Inferior parietal cortex (tissue), 1 donor: Measurements from ENCODE around the gene GCNA.
"Not testable (repeated sequence)": the region's sequence is repeated elsewhere in the genome, so short reads cannot be mapped to it uniquely, and the experiment has no call there.

Experiments
- DNase-seq: peaks from one replicate; pipeline ENCODE4 v3.0.0-alpha.2; 2016; ENCODE audit errors: extremely low spot score

Gene GCNA

DNA sequence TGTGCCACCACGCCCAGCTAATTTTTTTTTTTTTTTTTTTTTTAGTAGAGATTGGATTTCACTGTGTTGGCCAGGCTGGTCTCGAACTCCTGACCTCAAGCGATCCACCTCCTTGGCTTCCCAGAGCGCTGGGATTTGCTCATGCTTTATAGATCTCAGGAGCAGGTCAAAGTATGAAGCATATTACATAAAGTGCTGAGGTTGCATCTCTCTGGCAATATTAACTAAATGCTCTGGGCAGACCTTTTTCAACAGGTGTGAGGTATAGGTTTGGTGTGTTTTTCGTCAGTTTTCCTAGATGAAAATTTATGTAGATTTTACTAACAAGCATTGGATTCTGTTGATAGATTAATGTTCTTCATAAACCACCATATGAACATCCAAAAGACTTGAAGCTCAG, 19.3 kb upstream of the GCNA start:
- DNase-seq: no peak

DNA sequence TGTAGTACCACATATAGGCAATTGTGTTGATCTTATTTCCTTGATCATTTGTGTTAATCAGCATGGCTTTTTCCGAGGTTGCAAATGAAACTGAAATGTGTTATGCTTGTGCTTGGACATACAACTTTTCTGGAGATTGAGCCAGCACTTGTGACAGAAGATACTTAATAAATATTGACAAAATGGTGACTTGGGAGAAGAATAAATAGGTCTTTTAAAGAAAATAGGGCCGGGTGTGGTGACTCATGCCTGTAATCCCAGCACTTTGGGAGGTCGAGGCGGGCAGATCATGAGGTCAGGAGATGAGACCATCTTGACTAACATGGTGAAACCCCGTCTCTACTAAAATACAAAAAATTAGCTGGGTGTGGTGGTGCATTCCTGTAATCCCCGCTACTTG, 18.5 kb upstream of the GCNA start:
- DNase-seq: not testable (repeated sequence)

DNA sequence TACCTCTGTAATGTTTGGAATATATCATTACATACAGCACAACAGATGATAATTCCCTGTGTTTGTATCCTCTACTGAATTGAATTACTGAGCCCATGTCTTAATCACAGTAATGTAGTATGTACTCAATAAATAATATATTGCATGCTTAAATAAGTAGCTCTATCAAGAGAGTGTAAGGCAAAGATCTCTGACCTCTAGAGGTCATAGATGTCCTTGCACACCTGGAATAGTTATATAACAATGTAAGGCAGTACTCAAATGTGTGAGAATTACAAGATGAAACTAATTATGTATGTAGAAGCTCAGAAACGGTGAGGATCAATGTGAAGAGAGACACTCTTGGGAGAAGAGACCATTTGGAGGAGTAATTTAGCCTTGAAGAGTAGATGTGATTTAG, 14.3 kb upstream of the GCNA start:
- no peak for DNase-seq

DNA sequence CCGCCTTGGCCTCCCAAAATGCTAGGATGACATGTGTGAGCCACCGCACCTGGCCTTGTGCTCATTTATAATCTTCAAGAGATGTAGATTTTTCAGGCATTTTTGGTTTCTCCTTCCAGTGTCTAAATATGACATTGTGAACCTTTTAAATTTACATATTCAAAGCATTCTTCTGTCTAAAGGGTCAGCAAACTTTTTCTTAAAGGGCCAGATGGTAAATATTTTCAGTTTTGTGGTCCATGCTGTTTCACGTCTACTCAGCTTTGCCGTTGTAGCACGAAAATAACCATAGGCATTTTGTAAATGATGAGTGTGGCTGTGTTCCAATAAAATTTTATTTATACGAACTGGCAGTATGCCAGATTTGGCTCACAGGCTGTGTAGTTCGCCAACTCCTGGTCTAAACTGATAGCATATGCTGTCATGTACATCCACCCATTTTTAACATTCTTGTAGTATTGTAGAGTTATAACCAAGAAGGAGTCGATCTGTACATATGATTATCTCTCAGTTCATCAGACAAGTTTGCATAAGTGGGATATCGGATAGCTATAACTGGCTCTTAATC, 12.7 kb upstream of the GCNA start:
- DNase-seq: no peak

DNA sequence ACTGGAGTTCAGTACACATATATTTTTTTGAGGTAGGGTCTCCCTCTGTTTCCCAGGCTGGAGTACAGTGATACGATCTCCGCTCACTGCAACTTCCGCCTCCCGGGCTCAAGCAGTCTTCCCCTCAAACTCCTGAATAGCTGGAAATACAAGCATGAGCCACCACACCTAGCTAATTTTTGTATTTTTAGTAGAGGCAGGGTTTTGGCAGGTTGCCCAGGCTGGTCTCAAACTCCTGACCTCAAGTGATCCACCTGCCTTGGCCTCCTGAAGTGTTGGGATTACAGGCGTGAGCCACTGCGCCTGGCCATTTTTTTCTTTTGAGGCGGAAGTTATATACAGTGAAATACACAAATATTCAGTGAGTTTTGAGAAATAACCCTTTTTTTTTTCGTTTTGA, 6.8 kb upstream of the GCNA start:
- DNase-seq: not testable (repeated sequence)

DNA sequence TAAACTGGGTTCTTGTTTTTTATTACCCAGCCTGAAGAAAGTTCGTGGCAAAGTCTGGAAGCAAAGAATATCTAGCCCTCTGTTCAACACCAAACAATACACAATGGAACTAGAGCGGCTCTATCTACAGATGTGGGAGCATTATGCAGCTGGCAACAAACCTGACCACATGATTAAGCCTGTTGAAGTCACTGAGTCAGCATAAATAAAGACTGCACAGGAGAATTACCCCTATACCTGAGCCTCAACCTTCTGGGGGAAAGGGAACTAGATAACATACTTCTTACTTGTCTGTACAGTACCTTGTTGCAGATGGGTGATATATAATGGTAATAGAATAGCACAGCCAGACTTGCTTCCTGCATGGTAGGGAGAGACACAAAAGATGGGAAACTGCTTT, 4.6 kb upstream of the GCNA start:
- no peak for DNase-seq

DNA sequence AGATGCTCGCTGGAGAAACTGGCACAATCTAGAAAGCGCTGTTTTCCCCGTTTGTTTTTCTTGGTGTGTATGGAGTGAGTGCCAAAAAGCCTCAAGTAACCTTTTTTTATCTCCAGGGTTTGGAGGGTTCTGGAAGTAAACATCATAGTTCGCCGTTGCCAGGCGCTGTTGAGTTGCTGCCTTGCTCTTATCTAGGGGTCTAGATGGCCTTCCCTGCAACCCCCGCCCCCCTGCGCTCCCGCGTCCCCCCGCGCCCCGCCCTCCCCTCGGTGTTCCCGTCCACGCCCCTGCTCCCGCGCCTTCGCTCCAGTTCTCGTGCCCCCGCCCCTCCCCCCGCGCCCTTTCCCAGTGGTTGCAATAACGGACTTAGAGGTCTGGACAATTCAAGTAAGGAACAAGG, 555 bp upstream of the GCNA start:
- no peak for DNase-seq

DNA sequence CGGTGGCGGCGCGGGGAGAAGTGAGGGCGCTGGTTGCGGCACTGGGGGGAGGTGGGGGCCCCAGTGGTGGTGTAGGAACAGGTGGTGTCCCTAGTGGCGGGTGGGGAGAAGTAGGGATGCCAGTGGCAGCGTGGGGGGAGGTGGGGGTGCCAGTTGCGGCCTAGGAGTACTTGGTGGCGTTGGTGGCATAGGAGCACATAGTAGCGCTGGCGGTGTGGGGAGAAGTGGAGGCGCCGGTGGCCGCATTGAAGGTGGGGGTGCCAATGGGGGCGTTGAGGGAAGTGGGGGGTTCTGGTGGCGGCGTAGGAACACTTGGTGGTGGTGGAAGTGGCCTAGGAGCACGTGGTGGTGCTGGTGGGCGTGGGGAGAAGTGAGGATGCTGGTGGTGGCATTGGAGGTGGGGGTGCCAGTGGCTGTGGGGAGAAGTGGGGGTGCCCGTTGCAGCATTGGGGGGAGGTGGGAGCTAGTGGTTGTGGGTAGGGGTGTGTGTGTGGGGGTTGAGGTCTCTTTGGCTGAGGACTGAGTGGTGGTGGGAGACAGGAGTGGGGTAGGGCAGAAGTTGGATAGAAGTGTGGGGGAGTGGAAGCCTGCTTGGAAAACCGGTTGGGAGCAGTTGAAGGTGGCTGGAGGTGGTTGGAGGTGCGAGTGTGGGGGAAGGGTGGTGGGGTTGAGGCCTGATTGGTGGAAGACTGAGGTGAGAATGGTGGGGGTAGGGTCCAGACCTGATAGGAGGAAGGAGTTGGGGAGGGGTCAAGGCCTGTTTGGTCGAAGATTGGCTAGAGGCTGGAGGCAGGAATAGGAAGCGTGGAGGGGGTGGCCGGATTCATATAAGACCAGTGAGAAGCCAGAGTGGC, 1.1 kb downstream of the GCNA start:
- no peak for DNase-seq

DNA sequence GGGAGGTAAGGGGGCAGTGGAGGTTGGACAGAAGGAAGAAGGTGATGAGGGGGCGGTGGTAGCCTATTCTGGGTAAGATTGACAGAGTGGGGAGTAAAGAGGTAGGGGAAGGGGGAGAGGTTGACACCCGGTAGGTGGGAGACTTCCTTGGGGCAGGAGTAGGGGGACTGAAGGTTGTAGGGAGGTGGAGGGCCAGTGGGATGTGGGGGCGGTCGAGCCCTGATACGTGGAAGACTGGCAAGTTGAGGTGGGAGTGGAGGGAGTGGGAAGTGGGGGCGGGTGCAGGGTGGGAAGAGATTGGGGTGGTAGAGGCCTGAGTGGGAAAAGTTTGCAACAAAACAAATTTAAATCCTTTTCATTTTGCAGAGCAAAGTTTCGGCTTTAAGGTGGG, 1.7 kb downstream of the GCNA start:
- no peak for DNase-seq

DNA sequence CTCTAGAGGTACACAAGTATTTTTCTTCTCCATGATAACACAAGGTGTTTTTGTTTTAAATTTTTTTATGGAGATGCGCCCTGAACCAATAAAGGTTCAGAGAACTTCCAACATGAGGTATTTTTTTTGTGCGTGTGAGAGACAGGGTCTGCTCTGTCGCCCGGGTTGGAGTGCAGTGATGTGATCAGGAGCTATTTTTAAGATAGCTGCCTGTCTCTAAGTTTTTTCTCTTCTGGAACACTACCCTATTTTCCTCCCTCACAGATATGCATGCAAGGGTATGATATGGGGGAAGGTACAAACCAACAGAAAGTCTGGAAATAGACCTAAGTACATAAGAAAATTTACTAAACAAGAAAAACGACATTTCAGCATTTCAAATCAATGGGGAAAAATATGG, 3.0 kb downstream of the GCNA start:
- no peak for DNase-seq

DNA sequence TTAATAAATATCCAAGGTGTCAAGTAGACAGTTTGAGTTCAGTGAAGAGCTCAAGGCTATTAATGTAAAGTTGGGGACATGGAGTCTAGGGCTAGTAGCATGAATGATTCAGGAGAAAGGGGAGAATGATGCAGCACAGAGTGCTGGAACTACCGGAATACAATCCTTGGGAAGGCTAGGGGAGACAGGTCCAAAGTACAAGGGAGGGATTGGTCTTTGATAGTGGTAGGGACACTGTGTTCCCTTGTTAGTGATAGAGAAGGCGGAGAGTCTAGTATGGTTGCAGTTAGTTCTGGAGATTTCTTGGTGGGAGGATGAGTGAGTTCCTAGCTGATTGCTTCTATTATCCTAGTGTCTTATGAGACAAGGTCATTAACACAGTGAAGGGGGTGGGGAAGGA, 8.7 kb downstream of the GCNA start:
- no peak for DNase-seq

DNA sequence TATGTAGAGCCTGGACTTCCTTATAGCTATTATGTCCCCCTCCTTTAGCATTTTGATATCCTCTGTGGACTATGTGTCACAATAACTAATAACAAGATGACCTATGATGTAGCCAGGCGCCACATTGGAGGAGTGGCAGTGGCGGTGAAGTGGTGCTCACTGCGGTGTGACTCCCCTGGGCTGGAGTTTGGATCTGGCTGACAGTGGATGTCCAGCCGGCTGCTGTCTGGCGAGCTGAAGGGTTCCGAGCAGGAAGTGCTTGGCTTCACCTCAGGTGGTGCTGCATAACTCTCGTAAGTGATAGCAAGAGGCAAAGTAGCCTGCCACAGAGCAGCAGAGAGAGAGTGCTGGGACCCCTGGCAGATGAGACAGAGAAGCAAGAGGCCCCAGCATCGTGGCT, 15.0 kb downstream of the GCNA start:
- not testable (repeated sequence) for DNase-seq

DNA sequence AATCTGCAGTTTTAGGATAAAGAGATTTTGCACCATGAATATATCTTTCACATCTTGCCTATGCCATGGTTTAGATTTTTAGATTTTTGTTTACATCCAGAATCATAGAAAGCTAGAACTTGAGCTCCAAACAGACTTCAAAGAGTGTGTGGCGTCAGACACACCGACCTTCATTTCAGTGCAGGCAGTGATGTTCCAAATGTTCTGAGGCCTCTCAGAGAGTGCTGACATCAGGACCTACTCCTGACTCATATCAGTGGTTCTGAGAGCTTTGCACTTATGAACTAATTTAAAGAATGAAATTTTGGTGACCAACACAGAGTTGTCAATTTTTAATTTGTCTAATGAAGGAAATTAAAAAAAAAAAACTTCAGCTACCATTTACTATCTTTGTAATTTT, 21.7 kb downstream of the GCNA start:
- no peak for DNase-seq

DNA sequence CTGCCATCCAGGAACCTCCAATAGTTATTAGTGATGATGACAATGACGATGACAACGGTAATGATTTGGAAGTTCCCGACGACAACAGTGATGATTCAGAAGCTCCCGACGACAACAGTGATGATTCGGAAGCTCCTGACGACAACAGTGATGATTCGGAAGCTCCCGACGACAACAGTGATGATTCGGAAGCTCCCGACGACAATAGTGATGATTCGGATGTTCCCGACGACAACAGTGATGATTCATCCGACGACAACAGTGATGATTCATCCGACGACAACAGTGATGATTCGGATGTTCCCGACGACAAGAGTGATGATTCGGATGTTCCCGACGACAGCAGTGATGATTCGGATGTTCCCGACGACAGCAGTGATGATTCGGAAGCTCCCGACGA, 25.4 kb downstream of the GCNA start:
- no peak for DNase-seq

DNA sequence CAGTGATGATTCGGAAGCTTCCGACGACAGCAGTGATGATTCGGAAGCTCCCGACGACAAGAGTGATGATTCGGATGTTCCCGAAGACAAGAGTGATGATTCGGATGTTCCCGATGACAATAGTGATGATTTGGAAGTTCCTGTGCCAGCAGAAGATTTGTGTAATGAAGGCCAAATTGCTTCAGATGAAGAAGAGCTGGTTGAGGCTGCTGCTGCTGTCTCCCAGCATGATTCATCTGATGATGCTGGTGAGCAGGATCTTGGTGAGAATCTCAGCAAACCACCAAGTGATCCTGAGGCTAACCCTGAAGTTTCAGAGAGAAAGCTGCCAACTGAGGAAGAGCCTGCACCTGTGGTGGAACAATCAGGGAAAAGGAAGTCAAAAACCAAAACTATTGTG, 25.9 kb downstream of the GCNA start:
- no peak for DNase-seq

DNA sequence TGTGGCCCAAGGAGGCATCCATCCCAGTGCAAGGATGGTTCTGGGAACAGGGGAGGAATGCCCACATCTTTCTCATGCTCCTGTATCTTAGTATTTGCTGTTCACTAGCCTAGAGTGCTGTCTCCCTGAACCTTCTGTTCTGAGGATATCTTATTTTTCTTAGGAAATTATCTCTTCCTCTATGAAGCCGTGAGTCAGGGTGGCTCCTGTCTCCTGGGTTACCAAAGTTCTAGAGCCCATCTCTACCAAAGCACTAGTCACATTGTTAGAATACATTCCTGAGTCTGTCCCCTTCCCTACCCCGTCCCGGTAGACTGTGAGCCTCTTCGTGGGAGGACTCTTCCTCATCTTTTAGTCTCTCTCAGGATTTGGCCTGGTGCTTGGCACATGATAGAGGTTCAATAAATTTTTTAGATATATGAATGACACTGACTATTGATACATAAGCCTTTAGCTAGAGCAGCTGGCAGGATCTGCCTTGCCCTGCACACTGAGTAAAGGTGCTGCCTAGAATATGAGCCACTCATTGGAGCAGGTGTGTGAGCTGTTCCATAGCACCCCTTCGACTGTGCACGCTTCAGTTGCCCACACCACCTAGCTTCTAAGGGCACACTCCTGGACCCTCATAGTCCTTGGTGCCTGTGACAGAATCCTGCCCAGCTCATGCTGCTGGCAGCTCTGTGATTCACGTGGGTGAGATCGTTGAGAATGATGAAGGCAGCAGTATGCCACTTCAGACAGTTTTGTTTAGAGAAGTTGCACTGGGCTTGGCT, 26.7 kb downstream of the GCNA start:
- no peak for DNase-seq

DNA sequence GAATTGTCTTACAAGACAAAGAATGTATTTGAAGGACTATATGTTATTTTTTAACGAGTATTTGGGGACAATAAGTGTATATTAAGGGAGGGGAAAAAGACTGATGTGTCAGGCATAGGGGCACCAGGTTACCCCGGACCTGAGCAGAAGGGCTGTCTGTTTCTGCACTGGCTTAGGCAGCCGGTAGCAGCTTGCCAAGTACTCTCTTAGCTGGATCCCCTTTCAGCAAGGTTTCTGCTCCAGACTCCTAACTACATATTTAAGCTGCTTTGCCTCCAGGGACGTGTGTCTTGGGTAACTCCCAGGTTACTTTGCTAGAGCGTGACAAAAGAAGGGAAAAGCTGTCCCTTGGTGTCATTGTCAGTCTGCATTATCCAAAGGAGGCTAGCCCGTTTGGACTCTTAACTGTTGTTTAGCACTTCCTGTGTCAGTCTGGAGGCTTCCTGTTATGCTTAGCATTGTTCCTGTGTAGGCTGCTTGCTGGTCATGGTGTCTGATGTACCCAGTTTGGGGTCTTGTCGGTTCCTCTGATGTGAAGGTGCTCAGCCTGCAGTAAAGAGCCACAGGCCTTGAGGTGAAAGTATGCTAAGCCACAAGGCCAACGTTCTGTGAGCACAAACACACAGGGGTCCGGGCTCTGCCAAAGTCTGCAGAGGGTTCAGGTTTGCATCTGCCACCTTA, 28.4 kb downstream of the GCNA start:
- no peak for DNase-seq

DNA sequence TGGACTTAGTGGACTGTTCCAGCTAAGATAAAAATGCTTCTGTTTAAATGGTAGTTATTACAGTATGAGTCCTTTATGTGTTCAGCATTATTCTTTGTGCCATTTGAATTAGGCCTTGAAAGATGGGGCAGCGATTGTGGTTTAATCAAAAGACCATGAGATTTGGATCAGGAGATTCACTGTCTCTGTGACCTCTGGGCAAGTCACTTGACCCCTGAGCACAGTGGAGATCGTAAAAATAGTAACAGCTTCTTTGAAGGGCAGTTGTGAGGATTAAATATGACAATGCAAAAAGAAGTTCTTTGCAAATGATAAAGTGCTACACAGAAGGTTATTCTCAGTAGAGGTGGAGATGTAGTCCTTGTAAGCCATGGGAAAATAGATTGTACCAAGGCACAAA, 29.3 kb downstream of the GCNA start:
- no peak for DNase-seq

DNA sequence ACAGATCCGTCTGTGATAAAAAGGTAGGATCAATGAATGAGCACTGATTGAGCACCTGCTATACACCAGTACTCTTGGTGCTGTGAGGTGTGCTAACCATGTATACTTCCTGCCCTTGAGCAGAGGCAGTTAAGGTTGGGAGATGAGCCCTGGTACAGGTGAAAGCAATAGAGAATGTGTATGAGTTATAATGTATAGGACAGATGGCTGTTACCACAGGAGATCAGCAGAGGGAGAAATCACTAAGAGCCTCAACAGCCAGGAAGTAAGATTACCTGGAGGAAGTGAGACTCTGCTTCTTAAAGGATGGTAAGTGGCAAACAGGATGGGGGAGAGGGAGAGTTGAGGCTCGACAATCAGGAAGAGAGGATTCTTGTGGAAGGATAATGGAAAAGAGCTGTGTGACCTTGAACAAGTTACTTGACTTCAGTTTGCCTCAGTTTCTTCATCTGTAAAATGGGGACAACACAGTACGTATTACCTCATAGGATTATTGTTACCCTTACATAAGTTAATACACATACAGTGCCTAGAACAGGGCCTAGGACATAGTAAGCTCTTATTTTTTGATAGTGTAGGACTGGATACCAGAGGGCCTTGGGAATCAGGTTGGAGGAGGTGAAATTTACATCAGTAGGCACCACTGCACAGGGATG, 31.0 kb downstream of the GCNA start:
- no peak for DNase-seq

DNA sequence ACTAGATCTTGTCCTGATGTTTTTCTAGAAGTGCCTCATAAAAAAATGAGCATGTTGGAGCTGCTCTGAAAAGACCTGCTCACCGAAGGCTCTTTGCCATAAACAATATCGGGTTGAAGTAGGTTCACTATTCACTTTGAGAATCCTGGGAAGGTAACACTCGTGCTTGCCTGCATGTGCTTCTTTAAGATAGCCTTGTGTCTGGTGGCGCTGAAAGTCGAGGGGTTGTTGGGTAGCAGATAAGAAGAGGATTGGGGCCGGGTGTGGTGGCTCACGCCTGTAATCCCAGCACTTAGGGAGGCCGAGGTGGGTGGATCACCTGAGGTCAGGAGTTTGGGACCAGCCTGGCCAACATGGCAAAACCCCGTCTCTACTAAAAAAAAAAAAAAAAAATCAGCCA, 33.5 kb downstream of the GCNA start:
- DNase-seq: not testable (repeated sequence)

DNA sequence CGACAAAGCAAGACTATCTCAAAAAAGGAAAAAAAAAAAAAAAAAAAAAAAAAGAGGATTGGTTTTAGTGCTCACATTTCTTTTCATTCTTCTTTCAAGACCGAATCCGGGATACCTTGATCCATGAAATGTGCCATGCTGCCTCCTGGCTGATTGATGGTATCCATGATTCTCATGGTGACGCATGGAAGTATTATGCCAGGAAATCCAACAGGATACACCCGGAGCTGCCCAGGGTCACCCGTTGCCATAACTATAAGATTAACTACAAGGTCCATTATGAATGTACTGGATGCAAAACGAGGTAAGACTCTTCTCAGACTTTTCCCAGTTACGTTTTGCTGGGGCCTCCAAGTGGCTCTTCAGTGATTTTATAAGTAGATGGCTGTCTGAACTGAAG, 34.0 kb downstream of the GCNA start:
- no peak for DNase-seq

DNA sequence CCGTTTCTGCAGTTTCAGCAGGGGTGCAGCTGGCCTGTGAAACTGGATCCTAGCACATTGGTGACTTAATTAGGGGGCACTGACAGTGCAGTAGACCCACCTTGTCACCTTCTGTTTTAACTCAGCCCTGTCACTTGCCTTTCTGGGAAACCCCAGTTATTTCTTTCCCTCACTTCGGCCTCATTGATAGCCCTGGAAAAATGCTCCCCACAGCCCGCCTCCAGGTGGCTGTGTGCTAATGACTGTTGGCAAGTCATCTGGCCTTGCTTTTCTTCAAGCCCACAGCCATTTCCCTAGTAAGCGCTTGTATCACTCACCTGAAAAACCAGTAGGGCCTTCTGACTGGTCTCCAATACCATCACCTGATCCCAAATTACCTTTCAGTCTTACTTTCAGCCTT, 36.8 kb downstream of the GCNA start:
- DNase-seq: no peak
